Fibroblast of skin of back (primary cell): ENCODE results near the gene VPS18. TPM values are rescaled to one million over a fixed set of nuclear protein-coding genes. Genes with fewer than 3 reads are reported as not detected.
"Not testable (repeated sequence)": the region's sequence is repeated elsewhere in the genome, so short reads cannot be mapped to it uniquely, and the experiment has no call there.

Experiments
- DNase-seq: peaks from one replicate; pipeline ENCODE4 v3.0.0-alpha.2; 2013
- polyA plus RNA-seq, 2 experiments: library from polyadenylated mRNA; unstranded; fragments of 120-200 nt; gene quantifications; one replicate each; pipeline ENCODE4 v1.2.1, GENCODE V29; 2013; ENCODE audit not compliant: insufficient read length in 2 of 2

VPS18 gene, protein sequence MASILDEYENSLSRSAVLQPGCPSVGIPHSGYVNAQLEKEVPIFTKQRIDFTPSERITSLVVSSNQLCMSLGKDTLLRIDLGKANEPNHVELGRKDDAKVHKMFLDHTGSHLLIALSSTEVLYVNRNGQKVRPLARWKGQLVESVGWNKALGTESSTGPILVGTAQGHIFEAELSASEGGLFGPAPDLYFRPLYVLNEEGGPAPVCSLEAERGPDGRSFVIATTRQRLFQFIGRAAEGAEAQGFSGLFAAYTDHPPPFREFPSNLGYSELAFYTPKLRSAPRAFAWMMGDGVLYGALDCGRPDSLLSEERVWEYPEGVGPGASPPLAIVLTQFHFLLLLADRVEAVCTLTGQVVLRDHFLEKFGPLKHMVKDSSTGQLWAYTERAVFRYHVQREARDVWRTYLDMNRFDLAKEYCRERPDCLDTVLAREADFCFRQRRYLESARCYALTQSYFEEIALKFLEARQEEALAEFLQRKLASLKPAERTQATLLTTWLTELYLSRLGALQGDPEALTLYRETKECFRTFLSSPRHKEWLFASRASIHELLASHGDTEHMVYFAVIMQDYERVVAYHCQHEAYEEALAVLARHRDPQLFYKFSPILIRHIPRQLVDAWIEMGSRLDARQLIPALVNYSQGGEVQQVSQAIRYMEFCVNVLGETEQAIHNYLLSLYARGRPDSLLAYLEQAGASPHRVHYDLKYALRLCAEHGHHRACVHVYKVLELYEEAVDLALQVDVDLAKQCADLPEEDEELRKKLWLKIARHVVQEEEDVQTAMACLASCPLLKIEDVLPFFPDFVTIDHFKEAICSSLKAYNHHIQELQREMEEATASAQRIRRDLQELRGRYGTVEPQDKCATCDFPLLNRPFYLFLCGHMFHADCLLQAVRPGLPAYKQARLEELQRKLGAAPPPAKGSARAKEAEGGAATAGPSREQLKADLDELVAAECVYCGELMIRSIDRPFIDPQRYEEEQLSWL
- 21.0 TPM for polyA plus RNA-seq (2013, experiment 1 of 2; ENCODE audit: insufficient read length)
- 17.2 TPM for polyA plus RNA-seq (2013, experiment 2 of 2; ENCODE audit: insufficient read length)

- peak; percentile 94 for DNase-seq
Measured at GRCh38 chr15:40893733-40894680, at the start of gene VPS18. VPS18 (plus strand) TSS chr15:40894450; CDS start chr15:40894769, 319 bp downstream.

DNA sequence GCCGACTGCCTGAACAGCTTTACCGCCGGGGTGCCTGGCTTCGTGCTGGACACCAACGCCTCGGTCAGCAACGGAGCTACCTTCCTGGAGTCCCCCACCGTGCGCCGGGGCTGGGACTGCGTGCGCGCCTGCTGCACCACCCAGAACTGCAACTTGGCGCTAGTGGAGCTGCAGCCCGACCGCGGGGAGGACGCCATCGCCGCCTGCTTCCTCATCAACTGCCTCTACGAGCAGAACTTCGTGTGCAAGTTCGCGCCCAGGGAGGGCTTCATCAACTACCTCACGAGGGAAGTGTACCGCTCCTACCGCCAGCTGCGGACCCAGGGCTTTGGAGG, 49.6 kb upstream of the VPS18 start:
- no peak for DNase-seq

DNA sequence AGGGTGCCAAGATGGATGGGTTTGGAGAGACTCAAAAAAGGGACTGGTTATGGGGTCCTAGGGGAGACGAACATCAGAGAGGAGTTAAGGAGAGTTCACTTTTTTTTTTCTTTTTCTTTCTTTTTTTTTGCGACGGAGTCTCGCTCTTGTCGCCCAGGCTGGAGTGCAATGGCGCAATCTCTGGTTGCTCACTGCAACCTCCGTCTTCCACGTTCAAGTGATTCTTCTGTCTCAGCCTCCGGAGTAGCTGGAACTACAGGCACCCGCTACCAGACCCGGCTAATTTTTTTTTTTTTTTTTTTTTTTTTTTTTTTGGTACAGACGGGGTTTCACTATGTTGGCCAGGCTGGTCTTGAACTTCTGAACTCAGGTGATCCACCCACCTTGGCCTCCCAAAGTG, 49.2 kb upstream of the VPS18 start:
- no peak for DNase-seq

DNA sequence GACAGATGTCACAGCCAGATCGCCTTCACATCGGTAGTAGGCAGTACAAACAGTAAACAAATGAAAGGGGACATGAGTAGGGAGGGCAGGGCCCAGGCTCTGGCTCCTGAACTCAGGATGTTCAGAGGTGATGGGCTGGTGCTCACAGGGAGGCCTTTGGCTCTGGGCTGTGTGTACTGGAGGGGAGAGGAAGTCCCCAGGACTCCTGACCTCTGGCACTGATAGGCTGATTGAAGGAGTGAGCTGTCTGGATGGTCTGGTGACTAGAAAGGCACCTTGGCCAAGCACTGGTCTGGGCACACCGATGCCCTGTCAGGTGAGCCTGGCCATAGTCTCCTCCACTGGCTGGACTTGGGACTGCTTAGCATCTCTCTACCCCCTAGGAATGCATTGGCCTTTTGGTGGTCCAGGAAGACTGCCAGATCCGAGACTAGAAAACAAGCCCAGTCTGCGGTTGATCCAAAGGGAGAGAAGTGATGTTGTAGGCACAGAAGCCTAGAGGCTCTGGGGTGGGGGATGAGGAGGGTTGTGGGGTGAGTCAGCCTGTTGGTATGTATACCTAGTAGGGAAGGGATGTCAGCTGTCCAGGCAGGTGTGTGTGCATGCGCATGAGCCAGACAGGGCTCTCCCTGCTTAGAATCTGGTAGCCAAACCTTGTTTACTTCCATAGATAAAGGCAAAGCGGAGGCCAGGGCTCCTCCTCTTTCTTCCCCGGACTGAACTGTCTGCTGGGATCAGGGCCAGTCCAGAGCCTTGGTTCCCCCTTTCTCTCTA, 48.6 kb upstream of the VPS18 start:
- DNase-seq: no peak

- no peak for DNase-seq
Measured at GRCh38 chr15:40846841-40847222, 47.4 kb upstream of the VPS18 start.

GRCh38 chr15:40847223-40847961, 46.9 kb upstream of the VPS18 start:
- DNase-seq: peak; percentile 19

DNA sequence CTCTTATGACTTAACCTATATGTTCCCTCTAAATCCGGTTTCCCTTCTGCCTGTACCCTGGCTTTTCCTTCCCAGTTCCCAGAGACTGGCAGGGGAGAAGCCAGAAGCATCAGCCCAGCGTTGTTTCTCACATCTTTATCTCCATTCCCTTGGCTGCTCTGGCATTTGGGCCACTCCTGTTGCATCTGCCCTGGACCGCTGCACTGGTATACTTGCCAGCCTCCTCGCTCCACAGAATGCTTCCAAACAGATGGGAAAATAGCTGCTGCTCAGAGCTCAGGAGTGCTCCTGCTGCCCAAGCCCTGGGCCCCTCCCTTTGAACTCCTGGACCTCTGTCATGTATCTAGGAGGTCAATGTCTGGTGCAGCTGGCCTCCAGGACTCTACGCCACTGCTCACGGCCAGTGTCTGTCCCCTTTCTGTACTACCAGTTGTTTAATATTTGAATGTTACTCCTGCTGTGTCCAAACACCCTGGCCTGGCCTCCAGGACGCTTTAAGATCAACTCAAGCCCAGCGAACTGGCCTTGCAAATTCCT, 43.6 kb upstream of the VPS18 start:
- DNase-seq: no peak

DNA sequence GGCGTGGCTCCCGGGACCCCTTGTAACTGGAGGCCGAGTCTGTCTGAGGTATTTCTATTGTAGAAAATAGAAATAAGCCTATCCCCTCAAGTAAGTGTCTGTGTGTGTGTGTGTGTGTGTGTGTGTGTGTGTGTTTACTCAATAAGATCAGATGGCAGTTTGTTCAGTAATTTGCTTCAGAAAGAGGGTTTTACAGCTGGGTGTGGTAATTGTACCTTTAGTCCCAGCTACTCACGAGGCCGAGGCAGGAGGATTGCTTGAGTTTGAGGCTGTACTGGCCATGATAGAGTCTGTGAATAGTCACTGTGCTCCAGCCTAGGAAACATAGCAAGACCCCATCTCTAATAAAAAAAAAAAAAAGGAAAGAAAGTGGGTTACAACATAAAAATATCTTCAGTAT, 41.7 kb upstream of the VPS18 start:
- no peak for DNase-seq

DNA sequence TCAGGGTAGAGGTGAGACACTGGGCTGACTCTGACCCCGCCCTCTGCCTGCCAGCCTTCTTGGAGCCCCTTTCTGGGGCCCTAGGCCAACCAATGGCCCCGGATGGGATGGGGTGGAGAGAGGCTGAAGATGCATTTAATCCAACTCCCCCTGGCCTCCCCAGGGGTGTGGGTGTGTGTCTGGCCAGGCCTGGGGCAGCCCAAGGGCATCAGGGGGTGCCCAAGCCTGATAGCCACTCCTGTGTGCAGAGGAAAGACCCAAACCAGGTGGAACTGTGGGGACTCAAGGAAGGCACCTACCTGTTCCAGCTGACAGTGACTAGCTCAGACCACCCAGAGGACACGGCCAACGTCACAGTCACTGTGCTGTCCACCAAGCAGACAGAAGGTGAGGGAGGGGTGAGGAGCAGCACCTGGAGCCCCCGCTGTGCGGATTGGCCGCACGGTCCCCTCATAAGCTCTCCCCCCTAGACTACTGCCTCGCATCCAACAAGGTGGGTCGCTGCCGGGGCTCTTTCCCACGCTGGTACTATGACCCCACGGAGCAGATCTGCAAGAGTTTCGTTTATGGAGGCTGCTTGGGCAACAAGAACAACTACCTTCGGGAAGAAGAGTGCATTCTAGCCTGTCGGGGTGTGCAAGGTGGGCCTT, 40.9 kb upstream of the VPS18 start:
- no peak for DNase-seq

DNA sequence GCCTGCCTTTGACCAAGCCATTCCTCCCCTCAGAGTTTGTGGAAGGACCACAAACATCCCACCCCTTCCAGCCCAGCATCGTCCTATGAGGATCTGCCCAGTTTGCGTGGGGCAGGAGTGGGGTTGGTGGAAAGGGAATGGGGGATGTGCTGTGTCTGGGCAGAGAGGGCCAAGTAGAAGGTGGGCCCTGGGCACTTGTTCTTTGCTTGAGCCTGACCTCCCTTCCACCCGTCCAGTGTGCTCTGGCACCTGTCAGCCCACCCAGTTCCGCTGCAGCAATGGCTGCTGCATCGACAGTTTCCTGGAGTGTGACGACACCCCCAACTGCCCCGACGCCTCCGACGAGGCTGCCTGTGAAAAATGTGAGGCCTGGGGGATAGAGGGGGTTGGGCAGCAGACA, 40.1 kb upstream of the VPS18 start:
- DNase-seq: no peak

DNA sequence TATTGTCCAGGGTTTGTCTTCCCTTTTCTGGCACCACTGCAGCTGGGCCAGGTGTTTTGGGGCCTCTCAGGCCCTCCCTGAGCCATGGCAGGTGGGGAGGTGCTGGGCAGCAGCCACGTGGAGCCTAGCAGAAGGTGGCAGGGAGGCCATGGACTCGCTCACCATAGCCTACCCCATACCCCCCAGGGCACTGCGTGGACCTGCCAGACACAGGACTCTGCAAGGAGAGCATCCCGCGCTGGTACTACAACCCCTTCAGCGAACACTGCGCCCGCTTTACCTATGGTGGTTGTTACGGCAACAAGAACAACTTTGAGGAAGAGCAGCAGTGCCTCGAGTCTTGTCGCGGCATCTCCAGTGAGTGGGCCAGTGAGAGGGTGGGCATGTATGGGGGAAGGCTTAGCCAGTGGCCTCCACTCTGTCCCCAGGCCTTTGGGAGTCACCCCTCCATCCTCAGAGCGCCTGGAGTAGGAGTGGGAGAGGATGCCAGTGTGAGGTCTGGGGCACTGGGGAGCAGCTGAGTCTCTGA, 38.5 kb upstream of the VPS18 start:
- no peak for DNase-seq

GRCh38 chr15:40856746-40857145, 37.5 kb upstream of the VPS18 start:
- no peak for DNase-seq

- DNase-seq: peak; percentile 63
Measured at GRCh38 chr15:40857601-40858341, 36.5 kb upstream of the VPS18 start.

GRCh38 chr15:40858706-40859105, 35.5 kb upstream of the VPS18 start:
- DNase-seq: no peak

- peak; percentile 66 for DNase-seq
Measured at GRCh38 chr15:40859206-40859851, 34.9 kb upstream of the VPS18 start.

GRCh38 chr15:40861147-40861546, 33.1 kb upstream of the VPS18 start:
- not testable (repeated sequence) for DNase-seq

DNA sequence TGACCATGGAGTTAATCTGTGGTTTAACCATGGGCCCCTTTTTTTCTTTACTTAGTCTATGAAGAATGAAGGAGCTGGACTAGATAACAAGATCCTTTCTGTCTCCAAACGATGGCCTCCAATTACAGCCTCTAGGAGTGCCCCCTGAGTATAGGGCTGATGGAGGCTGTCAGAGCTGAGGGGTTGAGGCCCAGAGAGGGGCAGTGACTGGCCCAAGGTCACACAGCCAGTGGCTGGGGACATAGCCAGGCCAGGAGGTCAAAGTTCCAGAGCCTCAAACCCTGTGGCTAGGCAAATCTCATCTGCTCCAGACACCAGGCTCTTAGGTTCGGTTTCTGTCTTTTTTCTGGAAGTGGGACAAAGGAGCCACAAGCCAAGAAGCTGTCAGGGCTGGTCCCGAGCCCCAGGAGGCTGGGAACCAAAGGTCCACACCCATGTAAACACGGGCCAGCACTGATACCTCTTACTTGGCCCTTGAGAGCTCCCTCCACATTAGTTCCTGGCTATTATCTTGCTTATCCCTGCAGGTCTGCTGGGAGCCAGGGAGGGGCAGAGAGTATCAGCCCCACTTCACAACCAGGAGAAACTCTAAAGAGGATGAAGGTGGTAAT, 30.5 kb upstream of the VPS18 start:
- no peak for DNase-seq

DNA sequence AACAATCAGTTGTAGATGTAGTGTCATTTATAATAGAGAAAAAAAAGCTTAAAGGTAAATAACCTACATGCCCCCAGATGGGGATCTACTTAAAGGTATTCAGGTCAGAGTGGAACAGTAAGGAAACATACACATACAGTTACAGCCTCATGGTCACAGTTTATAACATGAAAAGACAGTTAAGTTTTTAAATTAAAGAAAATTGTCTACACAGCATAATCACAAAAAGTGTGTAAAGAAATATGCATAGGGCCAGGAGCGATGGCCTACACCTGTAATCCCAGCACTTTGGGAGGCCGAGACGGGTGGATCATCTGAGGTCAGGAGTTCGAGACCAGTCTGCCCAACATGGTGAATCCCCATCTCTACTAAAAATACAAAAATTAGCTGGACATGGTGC, 27.1 kb upstream of the VPS18 start:
- DNase-seq: no peak
